GM21825 (cell line): ENCODE results near the gene SFMBT2.
"Not testable (repeated sequence)": the region's sequence is repeated elsewhere in the genome, so short reads cannot be mapped to it uniquely, and the experiment has no call there.

ENCODE experiments used
- ATAC-seq: cut with Tn5 transposase; IDR thresholded peaks from one replicate; pipeline ENCODE4 v1.9.1; 2021; ENCODE audit warnings: mild to moderate bottlenecking, moderate library complexity; ENCODE audit not compliant: unreplicated experiment

Gene SFMBT2

GRCh38 chr10:7301006-7301778 lies 109.6 kb downstream of the SFMBT2 start:
- ATAC-seq = no peak

- no peak for ATAC-seq
Observed at GRCh38 chr10:7300384-7300971, 110.4 kb downstream of the SFMBT2 start.

GRCh38 chr10:7299601-7300325 lies 111.1 kb downstream of the SFMBT2 start:
- not testable (repeated sequence) for ATAC-seq

GRCh38 chr10:7298495-7298894 lies 112.3 kb downstream of the SFMBT2 start:
- no peak for ATAC-seq

GRCh38 chr10:7297094-7297493 lies 113.7 kb downstream of the SFMBT2 start:
- ATAC-seq = no peak

GRCh38 chr10:7296648-7297047 lies 114.2 kb downstream of the SFMBT2 start:
- no peak for ATAC-seq

- no peak for ATAC-seq
Observed at GRCh38 chr10:7296076-7296475, 114.8 kb downstream of the SFMBT2 start.

- no peak for ATAC-seq
Observed at GRCh38 chr10:7293378-7293920, 117.4 kb downstream of the SFMBT2 start.

- ATAC-seq = no peak
Observed at GRCh38 chr10:7291487-7292270, 119.2 kb downstream of the SFMBT2 start.

- no peak for ATAC-seq
Observed at GRCh38 chr10:7288060-7288690, 122.7 kb downstream of the SFMBT2 start.

GRCh38 chr10:7287377-7287776 lies 123.5 kb downstream of the SFMBT2 start:
- no peak for ATAC-seq

- no peak for ATAC-seq
Observed at GRCh38 chr10:7285522-7286322, 125.1 kb downstream of the SFMBT2 start.

- ATAC-seq = no peak
Observed at GRCh38 chr10:7283246-7283645, 127.6 kb downstream of the SFMBT2 start.

- ATAC-seq = no peak
Observed at GRCh38 chr10:7282457-7282856, 128.4 kb downstream of the SFMBT2 start.

GRCh38 chr10:7281429-7281828 lies 129.4 kb downstream of the SFMBT2 start:
- ATAC-seq = no peak

GRCh38 chr10:7279303-7279702 lies 131.5 kb downstream of the SFMBT2 start:
- ATAC-seq = no peak

GRCh38 chr10:7277867-7278266 lies 133.0 kb downstream of the SFMBT2 start:
- ATAC-seq = no peak

- no peak for ATAC-seq
Observed at GRCh38 chr10:7277432-7277831, 133.4 kb downstream of the SFMBT2 start.

GRCh38 chr10:7275761-7276440 lies 134.9 kb downstream of the SFMBT2 start:
- no peak for ATAC-seq
